Mucosa of gallbladder (tissue), 1 donor: ENCODE measurements around the gene TTLL3. TPM values are rescaled to one million over a fixed set of nuclear protein-coding genes. Genes with fewer than 3 reads are reported as not detected.
"Not testable (repeated sequence)": the region's sequence is repeated elsewhere in the genome, so short reads cannot be mapped to it uniquely, and the experiment has no call there.

Experiments used
- DNase-seq: peaks from one replicate; pipeline ENCODE4 v3.0.0-alpha.2; 2020; ENCODE audit warnings: low spot score
- total RNA-seq: library from RNA; stranded (reverse); gene quantifications from one replicate; pipeline ENCODE4 v1.2.1, GENCODE V29; 2021
- donor health status: DM: no; HTN: no; CAD: no.

The TTLL3 gene
- total RNA-seq, 1 donor from 2014 or later: 62.8 TPM

GRCh38 chr3:9865125-9865637 lies 55.1 kb downstream of the TTLL3 start:
- DNase-seq: not testable (repeated sequence)

GRCh38 chr3:9866639-9867038 lies 56.6 kb downstream of the TTLL3 start:
- DNase-seq: no peak

- no peak for DNase-seq
These were observed 57.0 kb downstream of the TTLL3 start for GRCh38 chr3:9867106-9867505.

- DNase-seq: no peak
These were observed 59.9 kb downstream of the TTLL3 start for GRCh38 chr3:9869955-9870354.

GRCh38 chr3:9870978-9871377 lies 60.9 kb downstream of the TTLL3 start:
- no peak for DNase-seq

GRCh38 chr3:9872067-9872466 lies 62.0 kb downstream of the TTLL3 start:
- not testable (repeated sequence) for DNase-seq

- DNase-seq: no peak
These were observed 65.4 kb downstream of the TTLL3 start for GRCh38 chr3:9875448-9875847.

GRCh38 chr3:9876255-9876654 lies 66.2 kb downstream of the TTLL3 start:
- not testable (repeated sequence) for DNase-seq

GRCh38 chr3:9876991-9877390 lies 66.9 kb downstream of the TTLL3 start:
- DNase-seq: no peak

GRCh38 chr3:9878700-9879099 lies 68.6 kb downstream of the TTLL3 start:
- DNase-seq: peak; percentile 80

- DNase-seq: no peak
These were observed 69.9 kb downstream of the TTLL3 start, which contains the start of gene CIDEC for GRCh38 chr3:9879830-9880549. Gene CIDEC, minus strand, starts transcription at chr3:9880253. Its CDS starts 1,767 bp downstream, at chr3:9878486.

- no peak for DNase-seq
These were observed 71.4 kb downstream of the TTLL3 start for GRCh38 chr3:9881441-9881840.

- DNase-seq: no peak
These were observed 73.9 kb downstream of the TTLL3 start for GRCh38 chr3:9883706-9884554.

GRCh38 chr3:9884555-9885165 lies 74.6 kb downstream of the TTLL3 start:
- DNase-seq: no peak

Other genes starting within 250 kb of the TTLL3 start
- 32.7 TPM for gene MTMR14, start 160.8 kb upstream of the TTLL3 start, total RNA-seq
- gene CPNE9, start 106.4 kb upstream of the TTLL3 start, total RNA-seq: 0.37 TPM
- gene BRPF1, start 78.5 kb upstream of the TTLL3 start, total RNA-seq: 17.3 TPM
- 37.6 TPM for gene OGG1, start 60.3 kb upstream of the TTLL3 start, total RNA-seq
- gene CAMK1, start 40.3 kb upstream of the TTLL3 start, total RNA-seq: 30.6 TPM
- 63.3 TPM for gene TADA3, start 17.8 kb upstream of the TTLL3 start, total RNA-seq
- gene ARPC4, start 17.2 kb upstream of the TTLL3 start, total RNA-seq: 137 TPM
- 37.5 TPM for gene RPUSD3, start 33.7 kb downstream of the TTLL3 start, total RNA-seq
- 5.0 TPM for gene CIDEC, start 70.0 kb downstream of the TTLL3 start, total RNA-seq
- gene JAGN1, start 80.3 kb downstream of the TTLL3 start, total RNA-seq: 30.7 TPM
- 91.5 TPM for gene IL17RE, start 92.6 kb downstream of the TTLL3 start, total RNA-seq
- 33.3 TPM for gene IL17RC, start 106.8 kb downstream of the TTLL3 start, total RNA-seq
- 116 TPM for gene CRELD1, start 123.6 kb downstream of the TTLL3 start, total RNA-seq
- 6.1 TPM for gene PRRT3, start 142.1 kb downstream of the TTLL3 start, total RNA-seq
- 73.9 TPM for gene EMC3, start 176.6 kb downstream of the TTLL3 start, total RNA-seq
- 4.5 TPM for gene FANCD2, start 216.2 kb downstream of the TTLL3 start, total RNA-seq